Brain microvascular endothelial cell (primary cell): Measurements from ENCODE around the gene HMGXB4.
"Not testable (repeated sequence)": the region's sequence is repeated elsewhere in the genome, so short reads cannot be mapped to it uniquely, and the experiment has no call there.

Experiments
- DNase-seq: peaks from one replicate; pipeline ENCODE4 v3.0.0-alpha.2; 2020
- H3K27ac ChIP-seq: fragments of 250-450 bp; sonication (Bioruptor Pico); 2 replicates; pipeline ENCODE4 v1.5.1; 2020; ENCODE audit warnings: mild to moderate bottlenecking, moderate library complexity
- H3K27me3 ChIP-seq: fragments of 250-450 bp; sonication (Bioruptor Pico); replicated peaks from 2 replicates; pipeline ENCODE4 v1.5.1; 2020; ENCODE audit warnings: mild to moderate bottlenecking
- H3K36me3 ChIP-seq: fragments of 250-450 bp; sonication (Bioruptor Pico); replicated peaks from 2 replicates; pipeline ENCODE4 v1.5.1; 2020; ENCODE audit warnings: mild to moderate bottlenecking
- H3K4me3 ChIP-seq: 2 replicates; pipeline ENCODE4 v1.5.1; 2011; ENCODE audit warnings: low read depth, mild to moderate bottlenecking, control low read depth, low read length, moderate library complexity
- CTCF ChIP-seq: IDR thresholded peaks from 2 replicates; pipeline ENCODE4 v1.5.1; 2011; ENCODE audit warnings: low read depth, mild to moderate bottlenecking, moderate library complexity, low read length, control low read depth, inconsistent platforms; ENCODE audit errors: missing control alignments
- in situ Hi-C: cut with HindIII; loops from 2 replicates; pipeline ENCODE4 v1.10.0; 2017; ENCODE audit warnings: low sequenced_read_pairs, low pct_ligation_motif_present

The HMGXB4 gene

GRCh38 chr22:35231585-35232084 is 25.7 kb upstream of the HMGXB4 start:
- H3K27me3 ChIP-seq: no peaks in the 10 kb centered on the region
- peak; percentile 31 for DNase-seq
- H3K36me3 ChIP-seq: no peaks in the 10 kb centered on the region
- H3K4me3 ChIP-seq: no peak overlapping the region
- in situ Hi-C loops: no loop called here
- peak; percentile 99 for TF ChIP-seq CTCF
- H3K27ac ChIP-seq: no peak overlapping the region

GRCh38 chr22:35238749-35239148 is 18.5 kb upstream of the HMGXB4 start:
- DNase-seq, H3K36me3 ChIP-seq, H3K4me3 ChIP-seq, in situ Hi-C loops, H3K27me3 ChIP-seq, H3K27ac ChIP-seq: not testable (repeated sequence)

GRCh38 chr22:35244507-35244906 is 12.8 kb upstream of the HMGXB4 start:
- H3K27ac ChIP-seq, H3K36me3 ChIP-seq, H3K27me3 ChIP-seq, in situ Hi-C loops, H3K4me3 ChIP-seq, DNase-seq: not testable (repeated sequence)

GRCh38 chr22:35250156-35250555 is 7.1 kb upstream of the HMGXB4 start:
- TF ChIP-seq CTCF: no peak
- no peaks in the 10 kb centered on the region for H3K36me3 ChIP-seq
- in situ Hi-C loops: no loop called here
- DNase-seq: no peak
- no peak overlapping the region for H3K27ac ChIP-seq
- no peaks in the 10 kb centered on the region for H3K27me3 ChIP-seq
- no peak overlapping the region for H3K4me3 ChIP-seq

GRCh38 chr22:35253946-35254345 is 3.3 kb upstream of the HMGXB4 start:
- no peak for DNase-seq
- Histone ChIP-seq H3K36me3 (no peaks in the 10 kb centered on the region), H3K4me3 (no peak overlapping the region), H3K27ac (no peak overlapping the region), H3K27me3 (no peaks in the 10 kb centered on the region)
- in situ Hi-C loops: no loop called here
- TF ChIP-seq CTCF: no peak

- no peak overlapping the region for H3K27ac ChIP-seq
- peak overlapping the region; percentile 75 for H3K4me3 ChIP-seq
- in situ Hi-C loops: no loop called here
- H3K27me3 ChIP-seq: no peaks in the 10 kb centered on the region
- H3K36me3 ChIP-seq: no peaks in the 10 kb centered on the region
- no peak for DNase-seq
- TF ChIP-seq CTCF: no peak
Measured at GRCh38 chr22:35257002-35257320, 332 bp upstream of the HMGXB4 start.

GRCh38 chr22:35258191-35258988 is 1.1 kb downstream of the HMGXB4 start:
- in situ Hi-C loops: no loop called here
- no peaks in the 10 kb centered on the region for H3K27me3 ChIP-seq
- no peaks in the 10 kb centered on the region for H3K36me3 ChIP-seq
- DNase-seq: no peak
- H3K4me3 ChIP-seq: peak overlapping the region; percentile 75
- no peak for TF ChIP-seq CTCF
- peak overlapping the region; percentile 77 for H3K27ac ChIP-seq
